Cardiac septum (tissue), 1 donor: Measurements from ENCODE around the gene PDE10A. TPM values are rescaled to one million over a fixed set of nuclear protein-coding genes. Genes with fewer than 3 reads are reported as not detected.
"Not testable (repeated sequence)": the region's sequence is repeated elsewhere in the genome, so short reads cannot be mapped to it uniquely, and the experiment has no call there.

ENCODE experiments used
- DNase-seq: peaks from one replicate; pipeline ENCODE4 v3.0.0-alpha.2; 2020; ENCODE audit warnings: low spot score
- intact Hi-C: fragments of 100-400 bp; cut with DNase I; formaldehyde crosslinking; loops from one replicate; pipeline ENCODE4 v1.14.0; 2022
- total RNA-seq: library from RNA; stranded (reverse); fragmentation: NEBNext Ultra II Directional; extraction: Animal tissue kit (Norgen Biotek cat#: 25700); gene quantifications from one replicate; pipeline ENCODE4 v1.2.1, GENCODE V29; 2021
- donor health status: DM: no; HTN: no; CAD: no.

The PDE10A gene
- total RNA-seq, 1 donor from 2014 or later, result 25.1 TPM

DNA sequence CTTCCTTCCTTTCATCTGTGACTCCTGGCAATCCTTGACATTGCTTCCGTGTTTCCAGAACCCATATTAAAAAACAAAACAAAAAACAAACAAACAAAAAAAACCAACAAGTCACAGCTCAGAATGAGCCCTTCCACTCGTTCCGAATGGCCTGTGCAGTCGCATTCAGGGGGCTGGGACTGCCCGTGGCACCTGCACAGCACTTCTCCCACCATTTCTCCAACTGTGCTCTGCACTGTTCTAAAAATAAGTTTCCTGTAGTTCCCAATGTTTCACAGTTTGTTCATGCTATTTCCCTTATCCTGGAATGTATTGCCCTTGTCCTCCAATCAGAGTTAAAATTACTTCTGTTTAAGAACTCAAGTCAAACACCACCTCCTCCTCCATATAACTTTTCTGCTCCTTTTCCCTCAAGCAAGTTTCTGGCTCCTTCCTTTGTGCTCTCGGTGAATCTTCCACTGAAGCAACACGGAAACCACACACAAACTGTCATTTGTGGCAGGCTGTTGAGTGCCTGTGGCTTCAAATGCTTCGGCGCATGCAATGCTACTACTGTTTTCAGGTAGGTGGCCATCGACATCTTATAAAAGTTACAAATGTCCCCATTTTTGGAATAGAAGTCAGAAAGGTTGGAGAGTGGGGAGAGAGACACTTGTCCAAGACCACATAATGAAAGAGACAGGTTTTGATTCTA lies 57.7 kb downstream of the PDE10A start:
- DNase-seq, result no peak
- intact Hi-C loops, result no loop called here

DNA sequence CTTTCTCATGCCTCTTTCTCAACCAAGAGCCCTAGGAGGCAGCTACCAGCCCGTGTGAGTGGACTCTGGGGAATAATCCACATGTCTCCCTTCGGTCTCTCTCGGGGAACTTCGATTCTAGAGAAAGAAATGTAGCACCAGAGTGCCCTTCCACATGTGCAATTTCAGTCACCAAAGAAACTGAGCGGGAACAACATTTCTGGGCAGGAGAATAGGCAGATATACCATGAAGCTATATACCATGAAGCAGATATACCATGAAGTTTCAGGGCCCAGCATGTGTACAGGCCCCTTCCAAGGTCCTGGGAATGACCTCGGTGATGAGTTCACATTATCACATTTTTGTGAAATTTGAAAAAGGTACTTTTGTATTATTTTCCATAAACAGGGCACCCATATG lies 60.8 kb downstream of the PDE10A start:
- intact Hi-C loops, result no loop called here
- DNase-seq, result no peak

DNA sequence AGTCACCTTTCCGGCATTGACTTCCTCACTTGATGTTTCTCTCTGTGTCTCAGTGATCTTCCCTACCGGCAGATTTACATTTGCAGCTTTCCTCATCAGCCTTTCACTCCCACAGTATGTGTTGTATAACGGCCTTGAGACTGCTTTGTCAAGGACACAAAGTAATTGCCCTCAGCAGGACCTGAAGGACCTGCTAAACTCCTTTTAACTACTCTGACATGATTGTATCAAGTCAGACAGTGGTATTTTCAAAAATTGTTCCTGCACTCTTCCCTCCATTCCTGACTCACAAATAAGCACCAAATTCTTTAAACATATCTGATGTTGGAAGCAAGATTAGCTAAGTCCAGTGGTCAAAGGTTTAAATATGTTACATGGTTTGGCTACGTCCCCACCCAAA lies 62.4 kb downstream of the PDE10A start:
- intact Hi-C loops, result no loop called here
- no peak for DNase-seq

DNA sequence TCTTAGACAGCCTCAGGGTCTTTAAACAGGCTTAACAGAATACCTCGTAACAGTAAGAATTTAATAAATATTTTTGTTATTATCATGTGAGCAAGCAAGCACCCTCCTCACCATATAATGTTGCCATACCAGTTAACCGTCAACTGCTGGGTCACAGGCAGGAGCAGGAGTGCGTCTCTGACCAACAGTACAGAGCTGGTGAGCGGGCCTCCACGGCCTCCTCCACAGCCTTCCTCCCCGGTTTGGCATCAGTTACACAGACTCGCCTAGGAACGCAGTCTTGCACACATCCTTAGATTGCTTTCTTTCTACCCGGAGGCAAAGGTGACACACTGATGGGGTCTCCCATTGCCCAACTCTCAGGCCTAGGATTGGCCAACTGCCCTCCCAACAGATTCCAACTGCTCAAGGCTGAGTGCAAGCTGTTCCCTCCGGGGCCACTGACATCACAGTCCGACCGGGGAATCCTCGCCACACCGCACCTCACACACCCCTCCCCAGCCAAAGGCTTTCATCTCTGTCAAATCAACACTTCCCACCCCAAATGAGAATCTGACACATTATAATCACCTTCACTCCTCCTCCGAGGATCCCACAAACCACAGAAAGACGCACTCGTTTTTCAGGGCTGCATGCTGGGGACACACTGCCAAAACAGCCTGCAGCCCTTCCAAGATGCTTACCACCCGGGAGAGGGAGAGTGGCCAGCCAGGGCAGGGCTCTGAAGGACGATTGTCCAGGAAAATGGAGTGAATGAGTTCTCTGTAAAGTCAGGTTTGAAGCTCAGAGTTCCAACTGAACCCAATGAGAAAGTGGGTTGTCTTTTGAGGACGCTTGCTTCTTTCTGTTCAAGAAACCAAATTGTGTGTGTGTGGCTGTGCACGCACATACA lies 63.2 kb downstream of the PDE10A start:
- intact Hi-C loops, result no loop called here
- DNase-seq, result no peak

DNA sequence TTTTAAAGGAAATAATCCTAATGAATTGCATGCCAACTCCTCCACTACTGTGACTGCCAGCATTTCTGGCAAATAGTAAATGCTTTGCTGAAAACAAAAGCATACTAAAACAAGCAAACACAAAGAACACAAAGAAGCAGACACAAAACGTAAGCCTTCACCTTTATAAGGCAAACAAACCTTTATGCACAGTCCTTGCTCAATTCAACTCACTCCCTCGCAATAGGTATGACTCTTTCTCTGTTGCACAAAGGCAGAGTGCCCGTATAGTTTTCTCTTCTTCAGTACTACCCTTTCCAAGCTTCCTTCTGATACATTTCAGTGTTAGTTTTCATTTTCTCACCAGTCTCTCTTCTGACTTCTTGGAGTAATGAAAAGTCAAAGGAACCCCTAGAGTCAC lies 63.9 kb downstream of the PDE10A start:
- DNase-seq, result no peak
- intact Hi-C loops, result no loop called here

DNA sequence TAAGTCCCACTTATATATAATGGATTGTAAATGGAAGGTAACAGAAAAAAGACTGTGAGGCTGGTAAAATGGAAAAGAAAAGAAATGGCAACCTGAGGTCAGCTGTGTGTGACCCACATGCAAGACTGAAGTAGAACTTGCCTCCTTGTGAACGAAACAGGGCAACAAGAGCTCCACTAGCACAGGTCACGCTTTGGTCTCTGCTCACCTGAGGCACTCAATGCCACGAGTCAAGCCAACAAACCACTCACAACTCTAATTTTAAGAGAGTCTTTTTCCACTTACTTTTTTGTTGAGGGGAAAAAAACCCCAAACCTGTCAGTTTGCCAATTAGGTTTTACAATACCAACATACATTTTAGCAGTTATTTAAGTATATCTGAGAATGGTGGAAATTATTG lies 65.2 kb downstream of the PDE10A start:
- intact Hi-C loops, result no loop called here
- DNase-seq, result no peak

DNA sequence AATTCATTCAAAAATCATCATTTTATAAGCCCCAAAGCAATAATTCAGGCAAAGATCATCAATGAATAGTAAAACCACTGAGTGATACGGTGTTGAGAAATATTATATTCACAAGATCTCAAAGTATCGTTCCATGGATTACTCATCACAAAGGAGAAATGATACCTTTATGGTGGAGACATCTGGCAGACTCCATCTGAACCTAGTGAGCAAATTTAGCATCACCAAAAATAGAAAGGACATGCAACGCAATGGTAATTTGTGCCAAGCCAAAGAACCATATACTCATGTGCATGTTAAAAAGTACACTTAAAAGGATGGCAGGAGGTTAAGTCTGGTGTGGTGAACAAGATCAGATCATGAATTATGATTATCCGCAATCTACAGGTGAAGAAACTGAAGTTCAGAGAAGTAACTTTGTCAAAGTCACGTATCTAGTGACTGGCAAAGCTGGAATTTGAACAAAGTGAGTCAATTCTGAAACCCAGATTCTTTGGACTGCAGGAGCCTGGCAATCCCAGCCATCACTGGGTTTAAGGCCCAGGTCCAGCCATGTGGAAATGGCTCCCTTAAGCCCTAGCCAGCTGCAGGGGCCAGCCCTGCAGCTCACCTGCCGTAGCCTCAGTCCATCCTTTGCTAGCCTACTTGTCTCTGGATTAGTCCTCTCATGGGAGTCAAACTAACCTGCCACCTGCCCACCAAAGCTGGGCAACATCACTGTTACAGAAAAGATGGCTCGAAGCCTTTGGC lies 68.3 kb downstream of the PDE10A start:
- no peak for DNase-seq
- intact Hi-C loops, result no loop called here

DNA sequence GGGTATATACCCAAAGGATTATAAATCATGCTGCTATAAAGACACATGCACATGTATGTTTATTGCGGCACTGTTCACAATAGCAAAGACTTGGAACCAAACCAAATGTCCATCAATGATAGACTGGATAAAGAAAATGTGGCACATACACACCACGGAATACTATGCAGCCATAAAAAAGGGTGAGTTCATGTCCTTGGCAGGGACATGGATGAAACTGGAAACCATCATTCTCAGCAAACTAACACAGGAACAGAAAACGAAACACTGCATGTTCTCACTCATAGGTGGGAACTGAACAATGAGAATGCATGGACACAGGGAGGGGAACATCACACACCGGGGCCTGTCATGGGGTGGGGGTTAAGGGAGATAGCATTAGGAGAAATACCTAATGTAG lies 70.1 kb downstream of the PDE10A start:
- DNase-seq, intact Hi-C loops: not testable (repeated sequence)

DNA sequence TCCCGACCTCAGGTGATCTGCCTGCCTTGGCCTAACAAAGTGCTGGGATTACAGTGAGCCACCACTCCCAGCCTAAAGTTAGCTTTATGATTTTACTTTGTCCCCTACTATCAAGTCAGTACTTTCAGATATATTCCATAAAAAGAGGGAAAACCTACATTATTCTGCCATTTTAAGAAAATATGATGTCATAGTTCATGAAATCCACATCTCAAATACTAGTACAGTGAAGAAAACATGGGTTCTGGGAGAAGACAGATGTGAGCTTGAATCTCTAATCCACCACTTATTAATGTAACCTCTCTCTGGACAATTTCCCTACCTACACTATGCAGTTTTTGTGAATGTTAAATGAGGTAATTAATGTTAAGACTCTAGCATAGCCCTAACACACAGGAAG lies 74.5 kb downstream of the PDE10A start:
- DNase-seq, result no peak
- intact Hi-C loops, result no loop called here

DNA sequence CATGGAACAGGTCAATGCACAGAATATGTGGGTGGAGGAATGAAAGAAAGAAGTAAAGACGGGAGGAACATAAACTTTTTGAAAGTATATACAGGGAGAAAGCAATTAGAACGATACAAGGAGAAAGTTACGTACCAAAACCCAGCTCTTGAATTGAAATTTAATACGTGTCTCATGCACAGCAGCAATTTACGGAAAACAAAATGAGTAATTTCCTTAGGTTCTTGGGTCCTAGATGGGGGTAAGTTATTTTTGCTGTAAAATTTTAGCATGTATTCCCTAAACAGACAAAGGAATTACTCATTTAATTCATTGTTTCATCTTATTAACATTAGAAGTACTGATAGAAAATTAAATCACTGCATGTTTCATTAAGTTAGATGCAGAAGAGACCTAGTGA lies 75.8 kb downstream of the PDE10A start:
- intact Hi-C loops, result no loop called here
- no peak for DNase-seq

DNA sequence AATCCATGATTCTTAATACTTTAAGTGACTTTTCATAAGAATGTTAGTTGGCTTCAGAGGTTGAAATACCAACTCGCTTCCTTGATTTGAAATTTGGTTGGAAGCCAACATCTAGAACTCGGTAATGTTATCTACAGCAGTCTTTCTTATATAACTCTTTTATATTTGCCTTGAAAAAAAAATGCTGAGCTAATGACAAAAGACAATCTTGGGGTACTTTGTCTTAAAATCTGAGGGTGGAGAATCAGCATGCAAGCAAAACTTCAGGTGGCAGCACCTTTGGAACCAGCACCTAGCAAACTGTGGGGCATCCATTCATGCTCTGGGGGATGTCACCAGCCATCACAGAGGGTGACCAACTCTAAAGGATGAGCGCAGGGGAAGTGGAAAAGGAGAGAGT lies 76.3 kb downstream of the PDE10A start:
- intact Hi-C loops, result no loop called here
- no peak for DNase-seq

DNA sequence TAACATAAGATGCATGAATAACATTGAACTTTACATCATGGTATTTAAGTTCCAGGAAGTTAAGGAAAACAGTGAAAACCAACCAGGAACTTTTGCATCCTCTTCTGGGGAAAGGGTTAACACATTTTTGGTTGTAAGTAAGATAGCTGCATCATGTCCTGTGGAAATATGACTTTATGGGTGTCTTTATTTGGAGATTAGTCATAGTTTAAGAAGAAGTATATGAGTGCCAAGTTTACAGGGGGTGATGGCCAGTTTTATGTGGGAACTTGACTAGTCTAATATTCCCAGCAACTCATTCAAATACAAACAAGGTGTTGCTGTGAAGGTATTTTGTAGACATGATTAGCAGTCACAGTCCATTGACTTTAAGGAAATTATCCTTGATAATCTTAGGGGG lies 78.0 kb downstream of the PDE10A start:
- intact Hi-C loops, result no loop called here
- no peak for DNase-seq

DNA sequence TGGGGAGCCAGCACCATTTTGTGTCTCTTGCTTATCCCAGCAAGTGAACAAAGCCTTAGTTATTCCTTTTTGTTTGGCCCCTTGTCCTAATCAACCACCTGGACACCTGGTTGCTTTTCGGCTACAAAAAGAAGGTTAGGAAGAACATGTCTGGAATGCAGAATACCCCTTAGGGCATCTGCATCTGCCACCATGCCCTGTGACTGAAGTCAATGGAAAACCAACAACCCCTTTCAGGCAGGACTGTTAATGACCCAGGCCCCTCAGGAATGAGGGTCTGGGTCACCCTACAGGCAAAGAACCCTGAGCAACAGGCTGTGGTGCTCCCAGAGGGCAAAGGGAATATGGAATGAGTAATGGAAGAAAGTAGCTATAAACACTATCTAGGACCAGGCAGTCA lies 78.5 kb downstream of the PDE10A start:
- intact Hi-C loops, result no loop called here
- no peak for DNase-seq

DNA sequence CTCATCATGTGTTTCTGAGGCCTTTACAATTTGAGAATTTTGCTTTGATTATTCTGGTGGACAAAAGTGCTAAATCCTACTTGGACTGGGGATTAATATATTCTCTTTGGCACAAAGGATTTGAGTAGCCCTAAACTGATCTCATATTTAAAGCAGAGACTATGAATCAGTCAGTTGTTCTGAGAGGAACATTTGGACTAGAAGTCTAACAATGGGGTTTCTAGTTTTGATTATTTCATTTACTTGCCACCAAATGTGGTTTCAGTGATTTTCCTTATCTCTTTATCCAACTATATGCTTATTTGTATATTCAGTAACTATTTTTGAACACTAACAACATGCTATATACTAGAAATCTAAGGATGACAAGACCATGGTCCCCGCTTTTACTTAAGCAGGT lies 81.4 kb downstream of the PDE10A start:
- no peak for DNase-seq

DNA sequence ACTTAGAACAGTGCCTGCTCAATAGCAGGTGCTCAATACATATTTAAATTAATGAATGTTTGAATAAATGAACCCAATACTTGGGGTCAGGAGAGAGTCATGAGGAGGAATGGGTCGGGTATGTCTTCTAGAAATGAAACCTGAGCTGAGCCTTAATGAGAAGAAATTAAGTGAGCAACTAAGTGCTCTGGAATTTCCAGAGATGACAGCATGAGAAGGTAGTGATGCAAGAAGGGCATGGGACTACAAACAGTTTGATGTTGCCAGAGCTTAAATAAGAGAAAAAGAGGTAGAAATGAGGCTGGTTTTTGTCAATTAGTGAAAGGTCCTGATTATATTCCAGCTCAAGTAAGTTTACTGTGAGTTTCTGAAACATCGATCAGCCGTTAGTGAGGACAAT lies 82.9 kb downstream of the PDE10A start:
- intact Hi-C loops, result no loop called here
- no peak for DNase-seq

More for the DNA sequence above, 81.4 kb downstream of the PDE10A start:
- intact Hi-C loops, result no loop called here

DNA sequence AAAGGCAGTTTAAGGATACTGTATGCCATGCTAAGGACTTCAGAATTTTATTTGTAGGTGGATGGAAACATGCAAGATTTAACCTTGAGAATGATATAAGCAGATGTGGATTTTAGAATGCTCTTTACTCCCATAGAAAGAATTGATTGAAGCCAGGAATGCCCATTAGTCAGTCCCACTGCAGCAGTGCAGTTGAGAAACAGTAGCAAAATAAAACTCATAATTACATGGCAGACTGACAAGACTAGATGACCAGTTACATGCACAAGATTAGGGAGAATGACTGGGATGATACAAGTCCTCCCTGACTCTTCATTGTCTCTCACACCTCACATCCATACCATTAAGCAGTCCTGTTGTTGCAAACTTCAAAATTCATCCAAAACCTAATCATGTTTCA lies 83.9 kb downstream of the PDE10A start:
- intact Hi-C loops, result no loop called here
- DNase-seq, result no peak

DNA sequence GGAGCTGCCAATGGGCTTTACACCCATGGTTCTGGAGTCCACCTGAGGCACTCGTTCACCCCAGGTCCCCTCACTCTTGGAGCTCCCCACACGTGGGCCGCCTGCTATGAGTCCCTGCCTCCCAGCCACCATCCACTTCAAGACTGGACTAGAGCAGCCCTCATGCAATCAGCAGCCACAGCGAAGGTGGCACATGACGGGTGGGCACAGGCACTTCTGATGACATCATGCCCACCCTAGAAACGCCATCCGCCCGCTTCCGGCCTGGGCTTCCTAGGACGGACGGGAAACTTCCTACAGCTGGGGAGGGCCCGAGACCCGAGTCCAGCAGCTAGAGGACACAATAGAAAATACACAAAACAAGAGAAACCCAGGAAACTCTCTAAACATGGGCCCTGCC lies 85.5 kb downstream of the PDE10A start:
- intact Hi-C loops, result no loop called here
- DNase-seq, result no peak

DNA sequence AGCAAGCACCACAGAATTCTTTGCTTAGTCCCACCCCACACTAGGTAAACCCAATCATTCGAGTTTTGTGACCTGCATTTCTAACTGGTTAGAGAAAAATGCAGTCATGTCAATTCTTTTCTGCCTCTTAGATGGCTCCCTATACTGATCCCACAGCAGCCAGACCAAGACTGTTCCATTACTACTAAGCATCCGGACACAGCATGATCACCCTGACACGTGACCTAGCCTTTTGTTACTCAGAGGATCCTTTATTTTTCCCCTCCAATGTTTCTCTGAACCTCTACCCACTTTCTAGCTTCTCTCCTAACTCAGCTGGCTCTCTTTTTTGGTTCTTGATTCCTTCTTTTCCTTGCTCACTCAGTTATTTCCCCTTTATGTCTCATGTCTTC lies 87.9 kb downstream of the PDE10A start:
- DNase-seq, result no peak
- intact Hi-C loops, result no loop called here

DNA sequence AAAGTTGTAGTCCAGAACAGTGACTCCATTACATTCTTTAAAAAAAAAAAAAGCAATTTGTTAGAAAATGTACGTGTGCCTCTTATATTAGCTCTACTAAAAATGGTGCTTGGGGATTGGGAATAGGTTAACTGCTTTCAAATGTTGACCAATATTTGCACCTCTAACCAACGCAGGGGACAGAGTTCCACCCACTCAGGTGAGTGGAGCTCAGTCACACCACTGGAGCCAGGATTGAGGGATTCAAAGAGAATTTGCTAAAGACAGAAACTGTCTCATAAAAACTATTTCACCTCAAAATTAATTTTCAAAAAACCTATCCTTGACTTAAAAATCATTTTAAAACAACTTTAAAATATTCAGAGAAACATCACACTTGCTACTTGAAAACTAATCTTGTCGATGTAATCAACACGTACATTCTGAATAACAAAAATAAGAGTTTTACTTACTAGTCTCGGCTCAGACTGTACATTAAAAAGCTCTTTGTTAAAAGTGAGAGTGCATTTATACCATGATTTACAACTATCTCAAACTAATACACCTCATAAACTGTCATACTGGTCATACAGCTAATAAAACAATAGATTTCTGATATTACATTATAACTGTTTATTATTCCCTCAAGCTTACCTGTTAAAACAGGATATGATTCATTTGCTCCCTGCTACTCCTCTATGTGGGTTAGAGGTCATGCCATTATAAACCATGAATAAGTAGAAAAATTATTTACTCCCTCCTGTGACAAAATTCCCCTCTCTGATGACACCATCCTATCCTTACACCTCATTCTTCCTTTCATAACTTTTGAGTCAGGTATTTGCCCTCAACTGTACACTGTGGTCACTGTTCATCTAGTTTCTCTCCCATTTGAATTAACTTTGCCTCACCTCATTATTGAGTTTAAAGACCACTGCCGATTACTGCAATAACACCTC lies 88.6 kb downstream of the PDE10A start:
- intact Hi-C loops, result loop anchor here (5.0 kb wide), 1 partner anchor 73 kb away; no protein-coding TSS in a partner anchor

More for the DNA sequence above, 88.6 kb downstream of the PDE10A start:
- DNase-seq, result no peak
